GM19324 (cell line): ENCODE measurements around the gene ZNF138.
"Not testable (repeated sequence)": the region's sequence is repeated elsewhere in the genome, so short reads cannot be mapped to it uniquely, and the experiment has no call there.

ENCODE experiments used
- ATAC-seq: cut with Tn5 transposase; IDR thresholded peaks from one replicate; pipeline ENCODE4 v1.9.1; 2021; ENCODE audit warnings: mild to moderate bottlenecking, moderate library complexity; ENCODE audit not compliant: unreplicated experiment, low FRiP score

ZNF138 gene

GRCh38 chr7:64835856-64836255 is 41.6 kb downstream of the ZNF138 start:
- not testable (repeated sequence) for ATAC-seq

GRCh38 chr7:64838051-64838450 is 43.8 kb downstream of the ZNF138 start:
- not testable (repeated sequence) for ATAC-seq

GRCh38 chr7:64838691-64839090 is 44.5 kb downstream of the ZNF138 start:
- ATAC-seq, result no peak

GRCh38 chr7:64839910-64840309 is 45.7 kb downstream of the ZNF138 start:
- no peak for ATAC-seq

GRCh38 chr7:64849250-64849923 is 55.2 kb downstream of the ZNF138 start:
- no peak for ATAC-seq

GRCh38 chr7:64849924-64850499 is 55.8 kb downstream of the ZNF138 start:
- no peak for ATAC-seq

GRCh38 chr7:64853679-64854078 is 59.5 kb downstream of the ZNF138 start:
- ATAC-seq, result no peak

- ATAC-seq, result no peak
Measured at GRCh38 chr7:64854969-64855368, 60.7 kb downstream of the ZNF138 start.

- no peak for ATAC-seq
Measured at GRCh38 chr7:64863021-64863420, 68.8 kb downstream of the ZNF138 start.

GRCh38 chr7:64863530-64863929 is 69.3 kb downstream of the ZNF138 start:
- not testable (repeated sequence) for ATAC-seq

GRCh38 chr7:64863969-64864368 is 69.7 kb downstream of the ZNF138 start:
- no peak for ATAC-seq

- ATAC-seq, result no peak
Measured at GRCh38 chr7:64867863-64868440, 73.7 kb downstream of the ZNF138 start.

- ATAC-seq, result no peak
Measured at GRCh38 chr7:64868499-64868898, 74.3 kb downstream of the ZNF138 start.

- no peak for ATAC-seq
Measured at GRCh38 chr7:64869121-64869725, 75.0 kb downstream of the ZNF138 start.

- no peak for ATAC-seq
Measured at GRCh38 chr7:64869912-64870562, 75.8 kb downstream of the ZNF138 start.

GRCh38 chr7:64870656-64871055 is 76.4 kb downstream of the ZNF138 start:
- ATAC-seq, result no peak

GRCh38 chr7:64871761-64872160 is 77.5 kb downstream of the ZNF138 start:
- ATAC-seq, result no peak

GRCh38 chr7:64872351-64873154 is 78.3 kb downstream of the ZNF138 start:
- ATAC-seq, result no peak

GRCh38 chr7:64873155-64873500 is 78.9 kb downstream of the ZNF138 start:
- ATAC-seq, result no peak

GRCh38 chr7:64873517-64873916 is 79.3 kb downstream of the ZNF138 start:
- ATAC-seq, result no peak
